Activated CD4-positive, alpha-beta memory T cell treated with anti-CD3 and anti-CD28 coated beads for 36 hours (primary cell): Measurements from ENCODE around the gene ULK2. TPM values are rescaled to one million over a fixed set of nuclear protein-coding genes. Genes with fewer than 3 reads are reported as not detected.

Source experiments
- CTCF ChIA-PET: fragments of 350-600 bp; sonication (Branson Sonifier 250); formaldehyde crosslinking; loops from one replicate; lab custom pipeline; 2021; ENCODE audit warnings: antibody characterized with exemption, inconsistent platforms; lab: Charles Lee
- POLR2A ChIA-PET: fragments of 350-600 bp; sonication (Branson Sonifier 250); formaldehyde crosslinking; loops from one replicate; lab custom pipeline; 2021; ENCODE audit warnings: antibody characterized with exemption; lab: Charles Lee
- DNase-seq: peaks from one replicate; pipeline ENCODE4 v3.0.0-alpha.2; 2020
- H3K27ac Mint-ChIP-seq: one replicate; pipeline ENCODE4 v1.8.0; 2021; ENCODE audit warnings: mixed read lengths
- H3K27me3 Mint-ChIP-seq: one replicate; pipeline ENCODE4 v1.8.0; 2021; ENCODE audit warnings: mixed read lengths
- H3K36me3 Mint-ChIP-seq: one replicate; pipeline ENCODE4 v1.8.0; 2021; ENCODE audit warnings: mixed read lengths
- H3K4me1 Mint-ChIP-seq: one replicate; pipeline ENCODE4 v1.8.0; 2021; ENCODE audit warnings: low read depth, mixed read lengths
- H3K4me3 Mint-ChIP-seq: one replicate; pipeline ENCODE4 v1.8.0; 2021; ENCODE audit warnings: mild to moderate bottlenecking, mixed read lengths
- H3K9me3 Mint-ChIP-seq: one replicate; pipeline ENCODE4 v1.8.0; 2021; ENCODE audit warnings: mixed read lengths
- intact Hi-C: fragments of 100-400 bp; cut with micrococcal nuclease; formaldehyde crosslinking; loops from one replicate; pipeline ENCODE4 v1.15.1; 2023
- total RNA-seq, 2 experiments: library from RNA; stranded (reverse); gene quantifications; one replicate each; pipeline ENCODE4 v1.2.3, GENCODE V29; 2021

Gene ULK2
- total RNA-seq, 2 experiments from 2014 or later, result 11.7 to 12.7 TPM

- H3K27ac Mint-ChIP-seq, result no peak overlapping the region
Observed at GRCh38 chr17:19730843-19731242, 136.9 kb downstream of the ULK2 start.

GRCh38 chr17:19729900-19730299, 137.8 kb downstream of the ULK2 start:
- H3K9me3 Mint-ChIP-seq, result no peaks in the 10 kb centered on the region
- H3K4me1 Mint-ChIP-seq, result peaks cover 11% of the 10 kb centered on the region
- ChIA-PET CTCF (no interaction called here), POLR2A (no interaction called here)
- intact Hi-C loops, result no loop called here
- no peak overlapping the region for H3K27ac Mint-ChIP-seq
- H3K4me3 Mint-ChIP-seq, result no peak overlapping the region
- no peaks in the 10 kb centered on the region for H3K27me3 Mint-ChIP-seq
- no peaks in the 10 kb centered on the region for H3K36me3 Mint-ChIP-seq
- no peak for DNase-seq

More at GRCh38 chr17:19730843-19731242, 136.9 kb downstream of the ULK2 start:
- POLR2A ChIA-PET, result no interaction called here
- Mint-ChIP-seq H3K36me3 (no peaks in the 10 kb centered on the region), H3K27me3 (no peaks in the 10 kb centered on the region), H3K4me3 (no peak overlapping the region), H3K4me1 (peaks cover 2% of the 10 kb centered on the region), H3K9me3 (no peaks in the 10 kb centered on the region)
- no peak for DNase-seq
- CTCF ChIA-PET, result interaction anchor here (1.3 kb wide), 1 partner anchor 14 kb away, joined by 3 read pairs; no protein-coding TSS in a partner anchor
- intact Hi-C loops, result no loop called here

- H3K36me3 Mint-ChIP-seq, result no peaks in the 10 kb centered on the region
- no peak for DNase-seq
- H3K27ac Mint-ChIP-seq, result no peak overlapping the region
- no peaks in the 10 kb centered on the region for H3K9me3 Mint-ChIP-seq
- ChIA-PET POLR2A (no interaction called here), CTCF (interaction anchor here (0.5 to 1.5 kb wide), 7 partner anchors 16 to 365 kb away, joined by 3 to 8 read pairs (median 4); partner anchors contain the start of gene B9D1)
- no peak overlapping the region for H3K4me3 Mint-ChIP-seq
- intact Hi-C loops, result no loop called here
- H3K27me3 Mint-ChIP-seq, result no peaks in the 10 kb centered on the region
- H3K4me1 Mint-ChIP-seq, result peaks cover 20% of the 10 kb centered on the region
Observed at GRCh38 chr17:19728084-19728495, 139.6 kb downstream of the ULK2 start.

- no peaks in the 10 kb centered on the region for H3K9me3 Mint-ChIP-seq
- ChIA-PET POLR2A (no interaction called here), CTCF (interaction anchor here (0.5 to 1.5 kb wide), 6 partner anchors 17 to 214 kb away, joined by 3 to 8 read pairs (median 4); no protein-coding TSS in a partner anchor)
Observed at GRCh38 chr17:19727501-19728078, 140.1 kb downstream of the ULK2 start.

GRCh38 chr17:19726631-19727376, 140.9 kb downstream of the ULK2 start:
- no peak overlapping the region for H3K4me3 Mint-ChIP-seq
- H3K36me3 Mint-ChIP-seq, result no peaks in the 10 kb centered on the region
- peaks cover 20% of the 10 kb centered on the region for H3K4me1 Mint-ChIP-seq
- no peaks in the 10 kb centered on the region for H3K27me3 Mint-ChIP-seq
- ChIA-PET CTCF (interaction anchor here (1.1 to 1.5 kb wide), 2 partner anchors 18 to 39 kb away, joined by 4 read pairs; no protein-coding TSS in a partner anchor), POLR2A (no interaction called here)
- intact Hi-C loops, result no loop called here
- no peak overlapping the region for H3K27ac Mint-ChIP-seq
- DNase-seq, result no peak
- H3K9me3 Mint-ChIP-seq, result no peaks in the 10 kb centered on the region

More at GRCh38 chr17:19727501-19728078, 140.1 kb downstream of the ULK2 start:
- peaks cover 20% of the 10 kb centered on the region for H3K4me1 Mint-ChIP-seq
- intact Hi-C loops, result no loop called here
- H3K27me3 Mint-ChIP-seq, result no peaks in the 10 kb centered on the region
- H3K4me3 Mint-ChIP-seq, result no peak overlapping the region
- H3K36me3 Mint-ChIP-seq, result no peaks in the 10 kb centered on the region
- no peak overlapping the region for H3K27ac Mint-ChIP-seq
- no peak for DNase-seq

GRCh38 chr17:19725486-19725885, 142.2 kb downstream of the ULK2 start:
- H3K27ac Mint-ChIP-seq, result peak overlapping the region; percentile 29
- DNase-seq, result no peak
- H3K27me3 Mint-ChIP-seq, result no peaks in the 10 kb centered on the region
- no peaks in the 10 kb centered on the region for H3K36me3 Mint-ChIP-seq
- peaks cover 20% of the 10 kb centered on the region for H3K4me1 Mint-ChIP-seq
- H3K4me3 Mint-ChIP-seq, result peak overlapping the region; percentile 54
- intact Hi-C loops, result no loop called here
- H3K9me3 Mint-ChIP-seq, result no peaks in the 10 kb centered on the region
- POLR2A ChIA-PET, result no interaction called here
- CTCF ChIA-PET, result interaction anchor here (1.0 to 1.2 kb wide), 2 partner anchors 20 to 41 kb away, joined by 3 read pairs; no protein-coding TSS in a partner anchor

GRCh38 chr17:19724501-19725420, 143.0 kb downstream of the ULK2 start:
- H3K27me3 Mint-ChIP-seq, result no peaks in the 10 kb centered on the region
- ChIA-PET CTCF (interaction anchor here (1.0 to 1.2 kb wide), 2 partner anchors 20 to 41 kb away, joined by 3 read pairs; no protein-coding TSS in a partner anchor), POLR2A (no interaction called here)
- H3K36me3 Mint-ChIP-seq, result no peaks in the 10 kb centered on the region
- peak; percentile 86 for DNase-seq
- intact Hi-C loops, result loop anchor here (1.0 kb wide), 1 partner anchor 75 kb away; no protein-coding TSS in a partner anchor
- peak overlapping the region; percentile 29 for H3K27ac Mint-ChIP-seq
- H3K4me3 Mint-ChIP-seq, result peak overlapping the region; percentile 54
- peaks cover 20% of the 10 kb centered on the region for H3K4me1 Mint-ChIP-seq
- no peaks in the 10 kb centered on the region for H3K9me3 Mint-ChIP-seq

- Mint-ChIP-seq H3K36me3 (no peaks in the 10 kb centered on the region), H3K4me1 (peaks cover 20% of the 10 kb centered on the region), H3K9me3 (no peaks in the 10 kb centered on the region), H3K4me3 (peak overlapping the region; percentile 37), H3K27ac (no peak overlapping the region), H3K27me3 (no peaks in the 10 kb centered on the region)
- no peak for DNase-seq
- ChIA-PET POLR2A (no interaction called here), CTCF (no interaction called here)
- intact Hi-C loops, result loop anchor here (1.0 kb wide), 1 partner anchor 75 kb away; no protein-coding TSS in a partner anchor
Observed at GRCh38 chr17:19723964-19724363, 143.8 kb downstream of the ULK2 start.

Other genes starting within 250 kb of the ULK2 start
- 10 to 100 TPM; 27.3 to 35.7 TPM for gene ALDH3A2, start 219.2 kb downstream of the ULK2 start, total RNA-seq
- not detected for gene SLC47A2, start 151.4 kb downstream of the ULK2 start, total RNA-seq
- gene ALDH3A1, start 119.6 kb downstream of the ULK2 start, total RNA-seq, result under 1 TPM in 1 of 2 experiments, not detected in 1; 0.14 TPM
- 10 to 100 TPM; 28.4 to 31.8 TPM for gene AKAP10, start 109.9 kb upstream of the ULK2 start, total RNA-seq
- 10 to 100 TPM; 15.4 to 17.0 TPM for gene SPECC1, start 141.4 kb upstream of the ULK2 start, total RNA-seq